NB4 (cell line): Measurements from ENCODE around the gene TTR.

Experiments used
- DNase-seq: peaks from one replicate; pipeline ENCODE4 v3.0.0; 2010; ENCODE audit warnings: low read depth
- H3K4me3 ChIP-seq: one replicate; pipeline ENCODE4 v1.5.1; 2011; ENCODE audit warnings: mild to moderate bottlenecking, low read depth, low read length, moderate library complexity
- MYC ChIP-seq: IDR thresholded peaks from 2 replicates; pipeline ENCODE4 v1.6.1; 2011; ENCODE audit warnings: low read depth, low read length
- POLR2A ChIP-seq: IDR thresholded peaks from 2 replicates; pipeline ENCODE4 v1.6.1; 2011; ENCODE audit warnings: mild to moderate bottlenecking; ENCODE audit not compliant: insufficient read length; ENCODE audit errors: extremely low read depth
- TF ChIP-seq, protein P1 (sequence below): IDR thresholded peaks from 2 replicates; pipeline ENCODE4 v1.6.1; 2011; ENCODE audit warnings: low read depth, low read length
- TF ChIP-seq, protein P2 (sequence below): IDR thresholded peaks from one replicate; pipeline ENCODE4 v1.5.1; 2012; ENCODE audit warnings: low read depth, low read length

Gene TTR

DNA sequence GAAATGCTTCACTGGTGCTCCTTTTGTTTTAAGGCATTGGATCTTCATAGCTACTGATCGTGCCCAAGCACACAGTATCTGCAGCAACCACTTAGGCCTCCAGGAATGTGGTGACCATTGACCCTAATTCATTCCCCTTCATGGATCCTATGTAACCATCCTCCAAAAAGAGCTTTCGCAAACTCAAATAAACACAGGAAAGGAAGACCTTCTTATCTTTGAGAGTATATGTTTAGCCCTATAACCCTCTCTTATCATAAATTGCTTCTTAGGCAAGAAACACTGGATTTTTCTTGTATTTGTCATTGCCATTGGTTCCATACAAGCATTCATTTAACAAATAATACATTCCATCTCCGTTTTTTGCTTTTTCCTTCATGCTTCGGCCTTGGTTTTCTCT, 4.1 kb upstream of the TTR start:
- TF ChIP-seq, protein P1, sequence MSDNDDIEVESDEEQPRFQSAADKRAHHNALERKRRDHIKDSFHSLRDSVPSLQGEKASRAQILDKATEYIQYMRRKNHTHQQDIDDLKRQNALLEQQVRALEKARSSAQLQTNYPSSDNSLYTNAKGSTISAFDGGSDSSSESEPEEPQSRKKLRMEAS, result no peak
- TF ChIP-seq MYC, result no peak
- TF ChIP-seq POLR2A, result no peak
- TF ChIP-seq, protein P2, sequence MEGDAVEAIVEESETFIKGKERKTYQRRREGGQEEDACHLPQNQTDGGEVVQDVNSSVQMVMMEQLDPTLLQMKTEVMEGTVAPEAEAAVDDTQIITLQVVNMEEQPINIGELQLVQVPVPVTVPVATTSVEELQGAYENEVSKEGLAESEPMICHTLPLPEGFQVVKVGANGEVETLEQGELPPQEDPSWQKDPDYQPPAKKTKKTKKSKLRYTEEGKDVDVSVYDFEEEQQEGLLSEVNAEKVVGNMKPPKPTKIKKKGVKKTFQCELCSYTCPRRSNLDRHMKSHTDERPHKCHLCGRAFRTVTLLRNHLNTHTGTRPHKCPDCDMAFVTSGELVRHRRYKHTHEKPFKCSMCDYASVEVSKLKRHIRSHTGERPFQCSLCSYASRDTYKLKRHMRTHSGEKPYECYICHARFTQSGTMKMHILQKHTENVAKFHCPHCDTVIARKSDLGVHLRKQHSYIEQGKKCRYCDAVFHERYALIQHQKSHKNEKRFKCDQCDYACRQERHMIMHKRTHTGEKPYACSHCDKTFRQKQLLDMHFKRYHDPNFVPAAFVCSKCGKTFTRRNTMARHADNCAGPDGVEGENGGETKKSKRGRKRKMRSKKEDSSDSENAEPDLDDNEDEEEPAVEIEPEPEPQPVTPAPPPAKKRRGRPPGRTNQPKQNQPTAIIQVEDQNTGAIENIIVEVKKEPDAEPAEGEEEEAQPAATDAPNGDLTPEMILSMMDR, result no peak
- no peak for DNase-seq

DNA sequence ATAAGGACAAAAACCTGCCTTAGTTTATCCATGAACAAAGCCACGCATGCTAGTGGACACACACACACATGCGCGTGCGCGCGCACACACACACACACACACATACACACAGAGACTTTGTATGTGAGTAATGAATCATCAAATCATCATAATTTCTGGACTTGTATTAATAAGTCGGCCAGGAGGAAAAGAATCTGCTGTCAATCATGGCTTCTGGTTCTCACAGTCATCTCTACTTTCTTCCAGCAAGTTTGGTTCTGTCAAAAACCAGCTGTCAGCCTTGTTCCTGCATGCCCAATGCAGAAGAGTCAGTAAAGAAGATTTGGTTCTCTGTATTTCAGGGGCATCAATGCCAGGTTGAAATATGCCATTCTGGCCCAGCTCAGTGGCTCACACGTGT, 1.1 kb upstream of the TTR start:
- no peak overlapping the region for H3K4me3 ChIP-seq
- TF ChIP-seq, protein P1, result no peak
- no peak for TF ChIP-seq POLR2A
- TF ChIP-seq, protein P2, result no peak
- no peak for TF ChIP-seq MYC
- DNase-seq, result no peak

More for the DNA sequence above, 4.1 kb upstream of the TTR start:
- H3K4me3 ChIP-seq, result no peak overlapping the region

DNA sequence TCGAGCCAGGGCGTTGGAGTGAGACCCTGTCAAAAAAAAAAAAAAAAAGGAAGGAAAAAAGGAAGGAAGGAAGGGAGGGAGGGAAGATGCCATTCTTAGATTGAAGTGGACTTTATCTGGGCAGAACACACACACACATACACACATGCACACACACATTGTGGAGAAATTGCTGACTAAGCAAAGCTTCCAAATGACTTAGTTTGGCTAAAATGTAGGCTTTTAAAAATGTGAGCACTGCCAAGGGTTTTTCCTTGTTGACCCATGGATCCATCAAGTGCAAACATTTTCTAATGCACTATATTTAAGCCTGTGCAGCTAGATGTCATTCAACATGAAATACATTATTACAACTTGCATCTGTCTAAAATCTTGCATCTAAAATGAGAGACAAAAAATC, 564 bp upstream of the TTR start:
- TF ChIP-seq, protein P1, result no peak
- no peak for TF ChIP-seq MYC
- no peak for TF ChIP-seq POLR2A
- TF ChIP-seq, protein P2, result no peak
- no peak overlapping the region for H3K4me3 ChIP-seq
- no peak for DNase-seq

DNA sequence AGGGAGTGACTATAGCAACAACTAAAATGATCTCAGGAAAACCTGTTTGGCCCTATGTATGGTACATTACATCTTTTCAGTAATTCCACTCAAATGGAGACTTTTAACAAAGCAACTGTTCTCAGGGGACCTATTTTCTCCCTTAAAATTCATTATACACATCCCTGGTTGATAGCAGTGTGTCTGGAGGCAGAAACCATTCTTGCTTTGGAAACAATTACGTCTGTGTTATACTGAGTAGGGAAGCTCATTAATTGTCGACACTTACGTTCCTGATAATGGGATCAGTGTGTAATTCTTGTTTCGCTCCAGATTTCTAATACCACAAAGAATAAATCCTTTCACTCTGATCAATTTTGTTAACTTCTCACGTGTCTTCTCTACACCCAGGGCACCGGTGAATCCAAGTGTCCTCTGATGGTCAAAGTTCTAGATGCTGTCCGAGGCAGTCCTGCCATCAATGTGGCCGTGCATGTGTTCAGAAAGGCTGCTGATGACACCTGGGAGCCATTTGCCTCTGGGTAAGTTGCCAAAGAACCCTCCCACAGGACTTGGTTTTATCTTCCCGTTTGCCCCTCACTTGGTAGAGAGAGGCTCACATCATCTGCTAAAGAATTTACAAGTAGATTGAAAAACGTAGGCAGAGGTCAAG, 955 bp downstream of the TTR start:
- no peak for DNase-seq
- TF ChIP-seq, protein P1, result no peak
- TF ChIP-seq MYC, result no peak
- TF ChIP-seq, protein P2, result no peak
- no peak for TF ChIP-seq POLR2A
- H3K4me3 ChIP-seq, result no peak overlapping the region

DNA sequence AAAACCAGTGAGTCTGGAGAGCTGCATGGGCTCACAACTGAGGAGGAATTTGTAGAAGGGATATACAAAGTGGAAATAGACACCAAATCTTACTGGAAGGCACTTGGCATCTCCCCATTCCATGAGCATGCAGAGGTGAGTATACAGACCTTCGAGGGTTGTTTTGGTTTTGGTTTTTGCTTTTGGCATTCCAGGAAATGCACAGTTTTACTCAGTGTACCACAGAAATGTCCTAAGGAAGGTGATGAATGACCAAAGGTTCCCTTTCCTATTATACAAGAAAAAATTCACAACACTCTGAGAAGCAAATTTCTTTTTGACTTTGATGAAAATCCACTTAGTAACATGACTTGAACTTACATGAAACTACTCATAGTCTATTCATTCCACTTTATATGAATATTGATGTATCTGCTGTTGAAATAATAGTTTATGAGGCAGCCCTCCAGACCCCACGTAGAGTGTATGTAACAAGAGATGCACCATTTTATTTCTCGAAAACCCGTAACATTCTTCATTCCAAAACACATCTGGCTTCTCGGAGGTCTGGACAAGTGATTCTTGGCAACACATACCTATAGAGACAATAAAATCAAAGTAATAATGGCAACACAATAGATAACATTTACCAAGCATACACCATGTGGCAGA, 3.6 kb downstream of the TTR start:
- DNase-seq, result no peak
- H3K4me3 ChIP-seq, result no peak overlapping the region
- TF ChIP-seq, protein P1, result no peak

DNA sequence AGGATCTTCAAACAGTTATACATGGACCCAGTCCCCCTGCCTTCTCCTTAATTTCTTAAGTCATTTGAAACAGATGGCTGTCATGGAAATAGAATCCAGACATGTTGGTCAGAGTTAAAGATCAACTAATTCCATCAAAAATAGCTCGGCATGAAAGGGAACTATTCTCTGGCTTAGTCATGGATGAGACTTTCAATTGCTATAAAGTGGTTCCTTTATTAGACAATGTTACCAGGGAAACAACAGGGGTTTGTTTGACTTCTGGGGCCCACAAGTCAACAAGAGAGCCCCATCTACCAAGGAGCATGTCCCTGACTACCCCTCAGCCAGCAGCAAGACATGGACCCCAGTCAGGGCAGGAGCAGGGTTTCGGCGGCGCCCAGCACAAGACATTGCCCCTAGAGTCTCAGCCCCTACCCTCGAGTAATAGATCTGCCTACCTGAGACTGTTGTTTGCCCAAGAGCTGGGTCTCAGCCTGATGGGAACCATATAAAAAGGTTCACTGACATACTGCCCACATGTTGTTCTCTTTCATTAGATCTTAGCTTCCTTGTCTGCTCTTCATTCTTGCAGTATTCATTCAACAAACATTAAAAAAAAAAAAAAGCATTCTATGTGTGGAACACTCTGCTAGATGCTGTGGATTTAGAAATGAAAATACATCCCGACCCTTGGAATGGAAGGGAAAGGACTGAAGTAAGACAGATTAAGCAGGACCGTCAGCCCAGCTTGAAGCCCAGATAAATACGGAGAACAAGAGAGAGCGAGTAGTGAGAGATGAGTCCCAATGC, 4.6 kb downstream of the TTR start:
- no peak for DNase-seq
- H3K4me3 ChIP-seq, result no peak overlapping the region
- TF ChIP-seq, protein P2, result no peak
